ENCODE data around the gene GMDS. TPM values are rescaled to one million over a fixed set of nuclear protein-coding genes. Genes with fewer than 3 reads are reported as not detected.

The GMDS gene
- total and polyA plus RNA-seq, 2 experiments from 2014 or later: 30.1 to 36.5 TPM

DNA sequence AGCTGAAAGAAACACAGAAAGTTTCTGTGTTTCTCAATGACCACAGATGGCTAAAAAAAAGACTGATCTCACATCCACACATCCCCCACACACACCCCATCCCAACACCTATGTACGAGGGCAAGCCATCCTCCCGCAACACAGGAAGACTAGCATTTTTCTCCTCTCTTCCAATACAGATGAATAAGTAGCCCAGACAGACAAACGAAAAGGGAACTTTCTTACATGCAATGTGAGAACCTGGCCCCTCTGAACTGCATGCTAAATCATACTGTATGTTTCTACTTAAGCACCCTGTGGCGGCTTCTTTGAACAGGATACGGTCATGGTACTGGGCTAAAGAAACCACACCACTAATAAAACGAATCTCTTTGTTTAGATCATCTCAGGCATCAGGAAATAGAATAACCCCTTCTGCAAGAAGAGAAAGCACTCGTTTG lies 116.2 kb downstream of the GMDS start:
- DNase-seq (ENCODE audit: low spot score) (no peak), ATAC-seq (no peak; the same call in 2 of the 3 replicates)
- no peak overlapping the region for H3K27ac ChIP-seq (ENCODE audit: low read depth)
- H3K27me3 ChIP-seq (ENCODE audit: insufficient read depth): no peaks in the 10 kb centered on the region
- no peaks in the 10 kb centered on the region for H3F3A ChIP-seq (replicated peaks; ENCODE audit: low read depth)
- H3K27ac Mint-ChIP-seq: no peak overlapping the region
- H3K4me1 ChIP-seq (ENCODE audit: insufficient read depth): peaks cover 25% of the 10 kb centered on the region
- peaks cover 2% of the 10 kb centered on the region for H3K27me3 Mint-ChIP-seq (ENCODE audit: insufficient read depth, low read depth, poor library complexity)
- H3K4me2 ChIP-seq: peak overlapping the region; percentile 39
- H3K4me3 ChIP-seq: no peak overlapping the region
- H3K9me3 Mint-ChIP-seq: no peaks in the 10 kb centered on the region
- peaks cover 29% of the 10 kb centered on the region for H3K4me1 Mint-ChIP-seq
- H3K9me2 ChIP-seq (ENCODE audit: insufficient read depth): no peaks in the 10 kb centered on the region
- TF ChIP-seq JUNB (IDR thresholded peaks at IDR 0.05; ENCODE audit: unreplicated experiment) (no peak), NANOG (IDR thresholded peaks at IDR 0.05; ENCODE audit: borderline replicate concordance) (no peak), CREB1 (CRISPR knock-in tag; IDR thresholded peaks at IDR 0.05; ENCODE audit: low read depth) (no peak), EZH2phosphoT487 (IDR thresholded peaks at IDR 0.05; ENCODE audit: unreplicated experiment) (no peak), EZH2 (IDR thresholded peaks at IDR 0.05; ENCODE audit: low read depth, unreplicated experiment) (no peak), STAT1 (IDR thresholded peaks at IDR 0.05; ENCODE audit: unreplicated experiment) (no peak)
- TF ChIP-seq, protein P1, sequence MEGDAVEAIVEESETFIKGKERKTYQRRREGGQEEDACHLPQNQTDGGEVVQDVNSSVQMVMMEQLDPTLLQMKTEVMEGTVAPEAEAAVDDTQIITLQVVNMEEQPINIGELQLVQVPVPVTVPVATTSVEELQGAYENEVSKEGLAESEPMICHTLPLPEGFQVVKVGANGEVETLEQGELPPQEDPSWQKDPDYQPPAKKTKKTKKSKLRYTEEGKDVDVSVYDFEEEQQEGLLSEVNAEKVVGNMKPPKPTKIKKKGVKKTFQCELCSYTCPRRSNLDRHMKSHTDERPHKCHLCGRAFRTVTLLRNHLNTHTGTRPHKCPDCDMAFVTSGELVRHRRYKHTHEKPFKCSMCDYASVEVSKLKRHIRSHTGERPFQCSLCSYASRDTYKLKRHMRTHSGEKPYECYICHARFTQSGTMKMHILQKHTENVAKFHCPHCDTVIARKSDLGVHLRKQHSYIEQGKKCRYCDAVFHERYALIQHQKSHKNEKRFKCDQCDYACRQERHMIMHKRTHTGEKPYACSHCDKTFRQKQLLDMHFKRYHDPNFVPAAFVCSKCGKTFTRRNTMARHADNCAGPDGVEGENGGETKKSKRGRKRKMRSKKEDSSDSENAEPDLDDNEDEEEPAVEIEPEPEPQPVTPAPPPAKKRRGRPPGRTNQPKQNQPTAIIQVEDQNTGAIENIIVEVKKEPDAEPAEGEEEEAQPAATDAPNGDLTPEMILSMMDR (conservative IDR thresholded peaks at IDR 0.05; ENCODE audit: low read depth in 2 of 2): no peak
- TF ChIP-seq, protein P2, sequence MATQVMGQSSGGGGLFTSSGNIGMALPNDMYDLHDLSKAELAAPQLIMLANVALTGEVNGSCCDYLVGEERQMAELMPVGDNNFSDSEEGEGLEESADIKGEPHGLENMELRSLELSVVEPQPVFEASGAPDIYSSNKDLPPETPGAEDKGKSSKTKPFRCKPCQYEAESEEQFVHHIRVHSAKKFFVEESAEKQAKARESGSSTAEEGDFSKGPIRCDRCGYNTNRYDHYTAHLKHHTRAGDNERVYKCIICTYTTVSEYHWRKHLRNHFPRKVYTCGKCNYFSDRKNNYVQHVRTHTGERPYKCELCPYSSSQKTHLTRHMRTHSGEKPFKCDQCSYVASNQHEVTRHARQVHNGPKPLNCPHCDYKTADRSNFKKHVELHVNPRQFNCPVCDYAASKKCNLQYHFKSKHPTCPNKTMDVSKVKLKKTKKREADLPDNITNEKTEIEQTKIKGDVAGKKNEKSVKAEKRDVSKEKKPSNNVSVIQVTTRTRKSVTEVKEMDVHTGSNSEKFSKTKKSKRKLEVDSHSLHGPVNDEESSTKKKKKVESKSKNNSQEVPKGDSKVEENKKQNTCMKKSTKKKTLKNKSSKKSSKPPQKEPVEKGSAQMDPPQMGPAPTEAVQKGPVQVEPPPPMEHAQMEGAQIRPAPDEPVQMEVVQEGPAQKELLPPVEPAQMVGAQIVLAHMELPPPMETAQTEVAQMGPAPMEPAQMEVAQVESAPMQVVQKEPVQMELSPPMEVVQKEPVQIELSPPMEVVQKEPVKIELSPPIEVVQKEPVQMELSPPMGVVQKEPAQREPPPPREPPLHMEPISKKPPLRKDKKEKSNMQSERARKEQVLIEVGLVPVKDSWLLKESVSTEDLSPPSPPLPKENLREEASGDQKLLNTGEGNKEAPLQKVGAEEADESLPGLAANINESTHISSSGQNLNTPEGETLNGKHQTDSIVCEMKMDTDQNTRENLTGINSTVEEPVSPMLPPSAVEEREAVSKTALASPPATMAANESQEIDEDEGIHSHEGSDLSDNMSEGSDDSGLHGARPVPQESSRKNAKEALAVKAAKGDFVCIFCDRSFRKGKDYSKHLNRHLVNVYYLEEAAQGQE (IDR thresholded peaks at IDR 0.05; ENCODE audit: unreplicated experiment): no peak
- no peak overlapping the region for H2AFZ ChIP-seq
- no peak overlapping the region for H3K4me3 Mint-ChIP-seq
- H3K36me3 Mint-ChIP-seq (ENCODE audit: low read depth): no peaks in the 10 kb centered on the region
- H3K79me2 ChIP-seq (replicated peaks; ENCODE audit: insufficient read depth): peaks cover 7% of the 10 kb centered on the region
- H4K20me1 ChIP-seq (replicated peaks; ENCODE audit: insufficient read depth): no peaks in the 10 kb centered on the region
- H3K36me3 ChIP-seq (ENCODE audit: insufficient read depth): no peaks in the 10 kb centered on the region

DNA sequence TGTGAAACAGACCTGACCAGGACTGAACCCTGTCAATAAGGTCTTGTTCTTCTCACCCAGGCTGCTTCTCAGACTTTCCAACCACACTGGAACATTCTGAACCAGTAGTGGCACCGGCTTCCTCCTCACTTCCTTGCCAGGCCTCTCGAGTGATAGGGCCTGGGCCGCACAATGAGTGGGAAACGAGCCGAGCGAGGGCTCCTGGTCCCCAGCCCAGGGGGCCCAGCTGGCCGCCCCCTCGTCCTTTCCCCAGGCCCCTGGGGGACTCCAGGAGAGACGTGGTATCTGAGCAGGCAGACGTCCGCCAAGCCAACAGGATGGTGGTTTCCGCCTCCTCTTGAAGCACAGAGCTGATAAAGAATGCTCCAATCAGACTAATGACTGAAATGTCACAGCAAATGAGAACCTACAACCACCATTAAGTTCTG lies 117.9 kb downstream of the GMDS start:
- Mint-ChIP-seq H3K27me3 (ENCODE audit: insufficient read depth, low read depth, poor library complexity) (peaks cover 2% of the 10 kb centered on the region), H3K9me3 (no peaks in the 10 kb centered on the region), H3K4me1 (peaks cover 19% of the 10 kb centered on the region), H3K36me3 (ENCODE audit: low read depth) (peaks cover 2% of the 10 kb centered on the region; the same call in 1 of the 3 replicates), H3K27ac (no peak overlapping the region), H3K4me3 (no peak overlapping the region)
- Histone ChIP-seq H3K4me3 (no peak overlapping the region), H2AFZ (no peak overlapping the region), H3K36me3 (ENCODE audit: insufficient read depth) (no peaks in the 10 kb centered on the region), H4K20me1 (replicated peaks; ENCODE audit: insufficient read depth) (no peaks in the 10 kb centered on the region), H3K79me2 (replicated peaks; ENCODE audit: insufficient read depth) (peaks cover 7% of the 10 kb centered on the region), H3K27me3 (ENCODE audit: insufficient read depth) (no peaks in the 10 kb centered on the region), H3F3A (replicated peaks; ENCODE audit: low read depth) (no peaks in the 10 kb centered on the region), H3K4me2 (no peak overlapping the region), H3K4me1 (ENCODE audit: insufficient read depth) (peaks cover 16% of the 10 kb centered on the region), H3K27ac (ENCODE audit: low read depth) (no peak overlapping the region), H3K9me2 (ENCODE audit: insufficient read depth) (no peaks in the 10 kb centered on the region)
- DNase-seq (ENCODE audit: low spot score) (no peak), ATAC-seq (no peak)
- no peak for TF ChIP-seq JUNB (IDR thresholded peaks at IDR 0.05; ENCODE audit: unreplicated experiment)
- TF ChIP-seq EZH2phosphoT487 (IDR thresholded peaks at IDR 0.05; ENCODE audit: unreplicated experiment): no peak
- TF ChIP-seq POLR2AphosphoS5 (IDR thresholded peaks at IDR 0.05; ENCODE audit: low read depth): no peak
- no peak for TF ChIP-seq EZH2 (IDR thresholded peaks at IDR 0.05; ENCODE audit: low read depth, unreplicated experiment)
- no peak for TF ChIP-seq ZNF331 (CRISPR knock-in tag; IDR thresholded peaks at IDR 0.05; ENCODE audit: low read depth)
- TF ChIP-seq, protein P3, sequence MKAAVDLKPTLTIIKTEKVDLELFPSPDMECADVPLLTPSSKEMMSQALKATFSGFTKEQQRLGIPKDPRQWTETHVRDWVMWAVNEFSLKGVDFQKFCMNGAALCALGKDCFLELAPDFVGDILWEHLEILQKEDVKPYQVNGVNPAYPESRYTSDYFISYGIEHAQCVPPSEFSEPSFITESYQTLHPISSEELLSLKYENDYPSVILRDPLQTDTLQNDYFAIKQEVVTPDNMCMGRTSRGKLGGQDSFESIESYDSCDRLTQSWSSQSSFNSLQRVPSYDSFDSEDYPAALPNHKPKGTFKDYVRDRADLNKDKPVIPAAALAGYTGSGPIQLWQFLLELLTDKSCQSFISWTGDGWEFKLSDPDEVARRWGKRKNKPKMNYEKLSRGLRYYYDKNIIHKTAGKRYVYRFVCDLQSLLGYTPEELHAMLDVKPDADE (IDR thresholded peaks at IDR 0.05): no peak
- TF ChIP-seq, protein P1 (conservative IDR thresholded peaks at IDR 0.05; ENCODE audit: low read depth in 2 of 2): no peak
- TF ChIP-seq, protein P2 (IDR thresholded peaks at IDR 0.05; ENCODE audit: unreplicated experiment): no peak
